Stomach (tissue), 4 donors: ENCODE measurements around the gene ARRDC3.

Source experiments
- EP300 ChIP-seq: sonication (generic); formaldehyde crosslinking; IDR thresholded peaks from one replicate; pipeline ENCODE4 v1.6.1; 2017; ENCODE audit warnings: antibody characterized with exemption
- POLR2A ChIP-seq, 4 donors: fragments of 450-650 bp; IDR thresholded peaks; one replicate each; pipeline ENCODE4 v1.6.1; 2016; ENCODE audit warnings: antibody characterized with exemption in 4 of 4, control low read depth in 2 of 4, mild to moderate bottlenecking in 1 of 4, moderate library complexity in 1 of 4
- TF ChIP-seq, protein P1 (sequence below), 7 experiments: fragments of 450-650 bp in 4 of 7; fragments of 200-600 bp in 3 of 7; sonication (generic) in 3 of 7; IDR thresholded peaks; one replicate each; pipeline ENCODE4 v1.5.1; 2016 to 2019; ENCODE audit warnings: antibody characterized with exemption in 7 of 7, control low read depth in 2 of 7, mild to moderate bottlenecking in 1 of 7

GRCh38 chr5:91318724-91319123 is 64.4 kb downstream of the ARRDC3 start:
- TF ChIP-seq, protein P1, sequence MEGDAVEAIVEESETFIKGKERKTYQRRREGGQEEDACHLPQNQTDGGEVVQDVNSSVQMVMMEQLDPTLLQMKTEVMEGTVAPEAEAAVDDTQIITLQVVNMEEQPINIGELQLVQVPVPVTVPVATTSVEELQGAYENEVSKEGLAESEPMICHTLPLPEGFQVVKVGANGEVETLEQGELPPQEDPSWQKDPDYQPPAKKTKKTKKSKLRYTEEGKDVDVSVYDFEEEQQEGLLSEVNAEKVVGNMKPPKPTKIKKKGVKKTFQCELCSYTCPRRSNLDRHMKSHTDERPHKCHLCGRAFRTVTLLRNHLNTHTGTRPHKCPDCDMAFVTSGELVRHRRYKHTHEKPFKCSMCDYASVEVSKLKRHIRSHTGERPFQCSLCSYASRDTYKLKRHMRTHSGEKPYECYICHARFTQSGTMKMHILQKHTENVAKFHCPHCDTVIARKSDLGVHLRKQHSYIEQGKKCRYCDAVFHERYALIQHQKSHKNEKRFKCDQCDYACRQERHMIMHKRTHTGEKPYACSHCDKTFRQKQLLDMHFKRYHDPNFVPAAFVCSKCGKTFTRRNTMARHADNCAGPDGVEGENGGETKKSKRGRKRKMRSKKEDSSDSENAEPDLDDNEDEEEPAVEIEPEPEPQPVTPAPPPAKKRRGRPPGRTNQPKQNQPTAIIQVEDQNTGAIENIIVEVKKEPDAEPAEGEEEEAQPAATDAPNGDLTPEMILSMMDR (IDR thresholded peaks at IDR 0.05) = no peak
- TF ChIP-seq POLR2A (IDR thresholded peaks at IDR 0.05) (no peak), EP300 (no peak)
